ENCODE results near the gene SPATA9. TPM values are rescaled to one million over a fixed set of nuclear protein-coding genes. Genes with fewer than 3 reads are reported as not detected.
A peak's percentile ranks its signal among the peaks of the same experiment; 100 is the strongest.

Gene SPATA9
- total RNA-seq, 2 donors from 2014 or later, result 2.3 TPM; not detected in 1

DNA sequence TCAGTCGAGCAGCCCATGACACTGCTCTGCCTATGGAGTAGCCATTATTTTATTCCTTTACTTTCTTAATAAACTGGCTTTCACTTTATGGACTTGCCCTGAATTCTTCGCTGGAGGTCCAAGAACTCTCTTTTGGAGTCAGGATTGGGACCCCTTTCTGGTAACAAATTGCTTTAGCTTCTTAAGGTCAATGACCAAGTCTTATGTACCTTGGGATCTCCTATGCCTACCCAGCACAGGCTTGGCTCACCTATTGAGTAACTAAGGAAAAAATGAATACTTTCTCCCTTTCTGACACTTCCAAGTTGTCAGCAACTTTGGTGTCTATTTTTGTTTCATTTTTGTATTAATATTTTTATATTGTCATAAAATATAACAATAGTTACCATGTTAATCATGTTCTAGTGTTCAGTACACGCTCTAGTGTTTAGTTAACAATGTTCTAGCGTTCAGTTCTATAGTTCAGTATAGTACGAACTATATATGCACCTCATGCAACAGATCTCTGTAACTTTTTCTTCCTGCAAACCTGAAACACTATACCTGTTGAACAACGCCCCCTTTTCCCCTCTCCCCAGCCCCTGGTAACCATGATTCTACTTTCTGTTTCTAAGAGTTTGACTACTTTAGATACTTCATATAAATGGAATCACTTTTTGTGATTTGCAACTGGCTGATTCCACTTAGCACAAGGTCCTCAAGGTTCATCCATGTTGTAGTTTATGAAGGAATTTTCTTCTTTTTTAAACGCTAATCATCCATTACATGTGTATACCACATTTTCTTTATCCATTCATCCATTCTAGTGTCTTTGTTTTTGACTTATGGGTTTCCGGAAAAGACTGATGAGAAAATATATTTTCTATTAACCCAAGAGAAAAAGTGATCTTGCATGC is 46.6 kb upstream of the SPATA9 start:
- Histone ChIP-seq H3K4me3 (no peak overlapping the region), H3K4me1 (replicated peaks) (no peaks in the 10 kb centered on the region), H3K27me3 (replicated peaks; ENCODE audit: insufficient read depth) (no peaks in the 10 kb centered on the region), H3K27ac (peak overlapping the region; percentile 95 to 97), H3K9me3 (no peaks in the 10 kb centered on the region), H3K36me3 (no peaks in the 10 kb centered on the region)
- 90% methylated on average over 8 of the region's 8 CpGs for WGBS
- no peak for DNase-seq (ENCODE audit: low spot score)
- TF ChIP-seq POLR2A (IDR thresholded peaks at IDR 0.05), result no peak
- intact Hi-C loops (cut with DNase I), result loop anchor here (5.0 kb wide), 4 partner anchors 53 to 93 kb away; partner anchors contain the start of genes GLRX and RFESD

DNA sequence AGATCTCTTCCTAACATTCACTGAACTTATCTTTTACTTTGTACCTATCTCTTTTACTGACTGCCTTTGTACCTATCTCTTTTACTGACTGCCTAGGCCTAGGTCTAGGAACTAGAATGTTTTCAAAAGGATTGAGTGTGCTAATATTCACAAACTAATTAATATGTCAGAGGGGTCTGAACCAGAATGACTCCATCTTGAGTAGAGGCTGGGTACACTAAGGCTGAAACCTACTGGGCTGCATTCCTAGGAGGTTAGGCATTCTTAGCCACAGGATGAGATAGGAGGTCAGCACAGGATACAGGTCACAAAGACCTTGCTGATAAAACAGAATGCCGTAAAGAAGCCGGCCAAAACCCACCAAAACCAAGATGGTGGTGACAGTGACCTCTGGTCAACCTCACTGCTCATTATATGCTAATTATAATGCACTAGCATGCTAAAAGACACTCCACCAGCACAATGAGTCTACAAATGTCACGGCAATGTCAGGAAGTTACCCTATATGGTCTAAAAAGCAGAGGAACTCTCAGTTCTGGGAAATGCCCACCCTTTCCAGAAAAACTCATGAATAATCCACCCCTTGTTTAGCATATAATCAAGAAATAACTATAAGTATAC is 45.8 kb upstream of the SPATA9 start:
- WGBS, result 89% methylated on average over 3 of the region's 3 CpGs
- Histone ChIP-seq H3K4me1 (replicated peaks) (no peaks in the 10 kb centered on the region), H3K4me3 (no peak overlapping the region), H3K27me3 (replicated peaks; ENCODE audit: insufficient read depth) (no peaks in the 10 kb centered on the region), H3K27ac (peak overlapping the region; percentile 95 to 97), H3K9me3 (no peaks in the 10 kb centered on the region), H3K36me3 (no peaks in the 10 kb centered on the region)
- DNase-seq (ENCODE audit: low spot score), result no peak
- intact Hi-C loops (cut with DNase I), result no loop called here
- no peak for TF ChIP-seq POLR2AphosphoS5 (IDR thresholded peaks at IDR 0.05)
- TF ChIP-seq, protein P1, sequence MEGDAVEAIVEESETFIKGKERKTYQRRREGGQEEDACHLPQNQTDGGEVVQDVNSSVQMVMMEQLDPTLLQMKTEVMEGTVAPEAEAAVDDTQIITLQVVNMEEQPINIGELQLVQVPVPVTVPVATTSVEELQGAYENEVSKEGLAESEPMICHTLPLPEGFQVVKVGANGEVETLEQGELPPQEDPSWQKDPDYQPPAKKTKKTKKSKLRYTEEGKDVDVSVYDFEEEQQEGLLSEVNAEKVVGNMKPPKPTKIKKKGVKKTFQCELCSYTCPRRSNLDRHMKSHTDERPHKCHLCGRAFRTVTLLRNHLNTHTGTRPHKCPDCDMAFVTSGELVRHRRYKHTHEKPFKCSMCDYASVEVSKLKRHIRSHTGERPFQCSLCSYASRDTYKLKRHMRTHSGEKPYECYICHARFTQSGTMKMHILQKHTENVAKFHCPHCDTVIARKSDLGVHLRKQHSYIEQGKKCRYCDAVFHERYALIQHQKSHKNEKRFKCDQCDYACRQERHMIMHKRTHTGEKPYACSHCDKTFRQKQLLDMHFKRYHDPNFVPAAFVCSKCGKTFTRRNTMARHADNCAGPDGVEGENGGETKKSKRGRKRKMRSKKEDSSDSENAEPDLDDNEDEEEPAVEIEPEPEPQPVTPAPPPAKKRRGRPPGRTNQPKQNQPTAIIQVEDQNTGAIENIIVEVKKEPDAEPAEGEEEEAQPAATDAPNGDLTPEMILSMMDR (IDR thresholded peaks at IDR 0.05), result no peak
- TF ChIP-seq POLR2A (IDR thresholded peaks at IDR 0.05), result no peak

DNA sequence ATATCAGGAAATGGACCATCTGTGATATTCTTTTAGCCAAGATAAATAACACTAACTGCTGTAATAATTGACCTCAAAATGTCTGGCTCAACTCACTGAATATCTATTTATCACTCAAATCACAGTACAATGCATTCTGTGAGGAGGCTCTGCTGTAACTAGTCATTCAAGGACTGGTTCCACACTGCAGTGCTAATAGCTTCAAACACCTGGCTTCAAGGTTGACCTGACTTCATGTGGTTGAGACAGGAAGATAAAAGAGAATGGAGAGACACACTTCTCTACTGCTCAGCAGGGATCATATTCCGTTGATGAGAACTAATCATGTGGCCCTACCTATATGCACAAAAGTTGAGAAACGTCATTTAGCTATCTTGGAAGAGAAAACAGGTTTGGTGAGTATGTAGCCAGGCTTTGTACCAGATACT is 45.0 kb upstream of the SPATA9 start:
- no peak for DNase-seq (ENCODE audit: low spot score)
- Histone ChIP-seq H3K27me3 (replicated peaks; ENCODE audit: insufficient read depth) (no peaks in the 10 kb centered on the region), H3K27ac (peak overlapping the region; percentile 39 to 95), H3K4me1 (replicated peaks) (no peaks in the 10 kb centered on the region), H3K36me3 (no peaks in the 10 kb centered on the region), H3K9me3 (no peaks in the 10 kb centered on the region), H3K4me3 (no peak overlapping the region)
- intact Hi-C loops (cut with DNase I), result no loop called here
- WGBS, result 40% methylated on average over 2 of the region's 2 CpGs
- TF ChIP-seq, protein P1 (IDR thresholded peaks at IDR 0.05), result no peak
- TF ChIP-seq POLR2AphosphoS5 (IDR thresholded peaks at IDR 0.05), result peak; percentile 49

DNA sequence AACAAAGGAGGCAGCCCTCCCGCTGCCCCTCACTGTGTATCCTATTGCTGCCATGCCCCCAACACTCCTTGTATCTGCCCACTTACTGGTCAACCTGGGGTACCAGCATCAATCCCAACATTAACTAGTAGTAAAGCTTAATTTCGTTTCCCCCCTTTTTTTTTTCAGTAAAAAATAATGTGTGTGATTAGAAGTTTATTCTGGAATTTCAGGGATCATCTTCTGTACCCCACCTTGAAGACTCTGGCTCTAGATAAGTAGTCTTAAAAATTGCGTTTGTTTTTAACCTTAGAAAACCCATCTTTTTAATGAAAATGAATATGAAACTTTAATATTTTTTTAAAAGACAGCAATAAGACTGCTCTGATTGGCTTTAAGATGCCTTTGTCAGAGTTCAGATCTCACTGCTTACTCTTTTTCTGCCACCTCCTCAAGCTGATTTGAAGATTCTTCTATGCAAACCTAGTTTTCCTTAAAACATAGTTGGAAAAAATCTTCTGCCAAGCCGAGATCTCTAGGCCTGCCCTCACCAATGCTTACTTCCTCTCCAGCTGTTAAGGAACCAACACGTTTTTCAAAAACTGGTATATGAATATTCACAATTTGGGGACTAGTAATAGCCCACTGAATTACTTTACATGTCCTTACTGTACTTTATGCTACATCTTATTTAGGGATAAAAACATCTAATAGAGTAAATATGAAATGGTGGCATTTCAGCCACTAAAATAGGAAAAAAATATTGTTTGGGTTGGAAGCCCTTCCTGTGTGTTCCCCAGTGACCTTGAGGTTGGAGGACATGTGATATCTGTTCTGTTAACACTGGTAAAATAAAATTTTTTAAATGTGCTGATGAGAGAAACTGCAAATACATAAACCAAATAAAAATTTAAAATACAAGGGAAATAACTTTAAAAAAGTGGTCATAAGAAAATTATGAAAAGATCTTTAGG is 44.3 kb upstream of the SPATA9 start:
- no peak for DNase-seq (ENCODE audit: low spot score)
- Histone ChIP-seq H3K27me3 (replicated peaks; ENCODE audit: insufficient read depth) (no peaks in the 10 kb centered on the region), H3K4me1 (replicated peaks) (no peaks in the 10 kb centered on the region), H3K36me3 (no peaks in the 10 kb centered on the region), H3K4me3 (no peak overlapping the region), H3K27ac (peak overlapping the region; percentile 39 to 95), H3K9me3 (no peaks in the 10 kb centered on the region)
- TF ChIP-seq, protein P1 (IDR thresholded peaks at IDR 0.05), result no peak
- no peak for TF ChIP-seq POLR2AphosphoS5 (IDR thresholded peaks at IDR 0.05)
- 70% methylated on average over 5 of the region's 5 CpGs for WGBS
- intact Hi-C loops (cut with DNase I), result no loop called here
